ENCODE measurements around the gene KLHDC3. TPM values are rescaled to one million over a fixed set of nuclear protein-coding genes. Genes with fewer than 3 reads are reported as not detected.

Gene KLHDC3
- total and polyA plus RNA-seq, 2 of the 13 experiments (the other 11 are each of a cell fraction or from before 2014, with no cell fraction given) = 78.3 to 91.5 TPM

DNA sequence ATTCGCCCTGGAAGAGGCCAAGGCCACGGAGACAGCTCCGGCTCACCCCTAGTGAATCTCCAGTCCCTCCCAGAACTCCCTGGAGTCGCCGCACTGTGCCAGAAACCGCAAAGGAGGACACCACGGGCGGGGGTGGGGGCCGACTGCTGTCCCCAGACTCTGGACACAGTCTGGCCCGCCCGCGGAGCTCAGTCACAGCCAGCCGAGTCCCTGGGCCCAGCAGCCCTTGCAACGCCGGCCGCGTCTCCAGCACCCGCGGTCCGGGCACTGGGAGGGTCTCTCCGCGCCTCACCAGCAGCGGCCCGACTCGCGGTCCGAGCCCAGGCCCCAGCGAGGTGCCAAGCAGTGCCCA is 35.6 kb upstream of the KLHDC3 start (continued):
- TF ChIP-seq, protein P1, sequence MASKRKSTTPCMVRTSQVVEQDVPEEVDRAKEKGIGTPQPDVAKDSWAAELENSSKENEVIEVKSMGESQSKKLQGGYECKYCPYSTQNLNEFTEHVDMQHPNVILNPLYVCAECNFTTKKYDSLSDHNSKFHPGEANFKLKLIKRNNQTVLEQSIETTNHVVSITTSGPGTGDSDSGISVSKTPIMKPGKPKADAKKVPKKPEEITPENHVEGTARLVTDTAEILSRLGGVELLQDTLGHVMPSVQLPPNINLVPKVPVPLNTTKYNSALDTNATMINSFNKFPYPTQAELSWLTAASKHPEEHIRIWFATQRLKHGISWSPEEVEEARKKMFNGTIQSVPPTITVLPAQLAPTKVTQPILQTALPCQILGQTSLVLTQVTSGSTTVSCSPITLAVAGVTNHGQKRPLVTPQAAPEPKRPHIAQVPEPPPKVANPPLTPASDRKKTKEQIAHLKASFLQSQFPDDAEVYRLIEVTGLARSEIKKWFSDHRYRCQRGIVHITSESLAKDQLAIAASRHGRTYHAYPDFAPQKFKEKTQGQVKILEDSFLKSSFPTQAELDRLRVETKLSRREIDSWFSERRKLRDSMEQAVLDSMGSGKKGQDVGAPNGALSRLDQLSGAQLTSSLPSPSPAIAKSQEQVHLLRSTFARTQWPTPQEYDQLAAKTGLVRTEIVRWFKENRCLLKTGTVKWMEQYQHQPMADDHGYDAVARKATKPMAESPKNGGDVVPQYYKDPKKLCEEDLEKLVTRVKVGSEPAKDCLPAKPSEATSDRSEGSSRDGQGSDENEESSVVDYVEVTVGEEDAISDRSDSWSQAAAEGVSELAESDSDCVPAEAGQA (IDR thresholded peaks at IDR 0.05; ENCODE audit: low read depth) = no peak
- TF ChIP-seq, protein P1 (CRISPR knock-in tag; IDR thresholded peaks at IDR 0.05; ENCODE audit: borderline replicate concordance) = peak; percentile 63; the same call in 1 of the 2 replicates
- TF ChIP-seq ZNF274 (CRISPR knock-in tag; IDR thresholded peaks at IDR 0.05) = no peak
- no peak for TF ChIP-seq NBN (conservative IDR thresholded peaks at IDR 0.05)
- TF ChIP-seq ZSCAN29 (CRISPR knock-in tag; conservative IDR thresholded peaks at IDR 0.05) = no peak
- TF ChIP-seq MXI1 (IDR thresholded peaks at IDR 0.05; ENCODE audit: borderline replicate concordance, low read depth, low read length) = no peak
- TF ChIP-seq, protein P2, sequence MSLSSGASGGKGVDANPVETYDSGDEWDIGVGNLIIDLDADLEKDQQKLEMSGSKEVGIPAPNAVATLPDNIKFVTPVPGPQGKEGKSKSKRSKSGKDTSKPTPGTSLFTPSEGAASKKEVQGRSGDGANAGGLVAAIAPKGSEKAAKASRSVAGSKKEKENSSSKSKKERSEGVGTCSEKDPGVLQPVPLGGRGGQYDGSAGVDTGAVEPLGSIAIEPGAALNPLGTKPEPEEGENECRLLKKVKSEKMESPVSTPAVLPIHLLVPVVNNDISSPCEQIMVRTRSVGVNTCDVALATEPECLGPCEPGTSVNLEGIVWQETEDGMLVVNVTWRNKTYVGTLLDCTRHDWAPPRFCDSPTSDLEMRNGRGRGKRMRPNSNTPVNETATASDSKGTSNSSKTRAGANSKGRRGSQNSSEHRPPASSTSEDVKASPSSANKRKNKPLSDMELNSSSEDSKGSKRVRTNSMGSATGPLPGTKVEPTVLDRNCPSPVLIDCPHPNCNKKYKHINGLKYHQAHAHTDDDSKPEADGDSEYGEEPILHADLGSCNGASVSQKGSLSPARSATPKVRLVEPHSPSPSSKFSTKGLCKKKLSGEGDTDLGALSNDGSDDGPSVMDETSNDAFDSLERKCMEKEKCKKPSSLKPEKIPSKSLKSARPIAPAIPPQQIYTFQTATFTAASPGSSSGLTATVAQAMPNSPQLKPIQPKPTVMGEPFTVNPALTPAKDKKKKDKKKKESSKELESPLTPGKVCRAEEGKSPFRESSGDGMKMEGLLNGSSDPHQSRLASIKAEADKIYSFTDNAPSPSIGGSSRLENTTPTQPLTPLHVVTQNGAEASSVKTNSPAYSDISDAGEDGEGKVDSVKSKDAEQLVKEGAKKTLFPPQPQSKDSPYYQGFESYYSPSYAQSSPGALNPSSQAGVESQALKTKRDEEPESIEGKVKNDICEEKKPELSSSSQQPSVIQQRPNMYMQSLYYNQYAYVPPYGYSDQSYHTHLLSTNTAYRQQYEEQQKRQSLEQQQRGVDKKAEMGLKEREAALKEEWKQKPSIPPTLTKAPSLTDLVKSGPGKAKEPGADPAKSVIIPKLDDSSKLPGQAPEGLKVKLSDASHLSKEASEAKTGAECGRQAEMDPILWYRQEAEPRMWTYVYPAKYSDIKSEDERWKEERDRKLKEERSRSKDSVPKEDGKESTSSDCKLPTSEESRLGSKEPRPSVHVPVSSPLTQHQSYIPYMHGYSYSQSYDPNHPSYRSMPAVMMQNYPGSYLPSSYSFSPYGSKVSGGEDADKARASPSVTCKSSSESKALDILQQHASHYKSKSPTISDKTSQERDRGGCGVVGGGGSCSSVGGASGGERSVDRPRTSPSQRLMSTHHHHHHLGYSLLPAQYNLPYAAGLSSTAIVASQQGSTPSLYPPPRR (CRISPR knock-in tag; IDR thresholded peaks at IDR 0.05; ENCODE audit: borderline replicate concordance) = peak; percentile 25; the same call in 1 of the 2 replicates
- peak; percentile 90; the same call in 1 of the 2 replicates for TF ChIP-seq ZNF546 (CRISPR knock-in tag; conservative IDR thresholded peaks at IDR 0.05)
- TF ChIP-seq STAG1 (CRISPR knock-in tag; IDR thresholded peaks at IDR 0.05) = 0 out of 2 replicates have a peak, but pooled peaks have one; percentile 6
- TF ChIP-seq, protein P3, sequence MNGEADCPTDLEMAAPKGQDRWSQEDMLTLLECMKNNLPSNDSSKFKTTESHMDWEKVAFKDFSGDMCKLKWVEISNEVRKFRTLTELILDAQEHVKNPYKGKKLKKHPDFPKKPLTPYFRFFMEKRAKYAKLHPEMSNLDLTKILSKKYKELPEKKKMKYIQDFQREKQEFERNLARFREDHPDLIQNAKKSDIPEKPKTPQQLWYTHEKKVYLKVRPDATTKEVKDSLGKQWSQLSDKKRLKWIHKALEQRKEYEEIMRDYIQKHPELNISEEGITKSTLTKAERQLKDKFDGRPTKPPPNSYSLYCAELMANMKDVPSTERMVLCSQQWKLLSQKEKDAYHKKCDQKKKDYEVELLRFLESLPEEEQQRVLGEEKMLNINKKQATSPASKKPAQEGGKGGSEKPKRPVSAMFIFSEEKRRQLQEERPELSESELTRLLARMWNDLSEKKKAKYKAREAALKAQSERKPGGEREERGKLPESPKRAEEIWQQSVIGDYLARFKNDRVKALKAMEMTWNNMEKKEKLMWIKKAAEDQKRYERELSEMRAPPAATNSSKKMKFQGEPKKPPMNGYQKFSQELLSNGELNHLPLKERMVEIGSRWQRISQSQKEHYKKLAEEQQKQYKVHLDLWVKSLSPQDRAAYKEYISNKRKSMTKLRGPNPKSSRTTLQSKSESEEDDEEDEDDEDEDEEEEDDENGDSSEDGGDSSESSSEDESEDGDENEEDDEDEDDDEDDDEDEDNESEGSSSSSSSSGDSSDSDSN (CRISPR knock-in tag; IDR thresholded peaks at IDR 0.05) = peak; percentile 97
- TF ChIP-seq NR2F2 (IDR thresholded peaks at IDR 0.05; ENCODE audit: borderline replicate concordance, low read depth) = peak; percentile 11; the same call in 1 of the 2 replicates
- peak; percentile 80; the same call in 1 of the 2 replicates for TF ChIP-seq ZSCAN20 (CRISPR knock-in tag; IDR thresholded peaks at IDR 0.05; ENCODE audit: borderline replicate concordance)
- TF ChIP-seq ESRRA (CRISPR knock-in tag; IDR thresholded peaks at IDR 0.05; ENCODE audit: low read depth) = no peak; the same call in 1 of the 2 replicates
- no peak for TF ChIP-seq CENPX (CRISPR knock-in tag; IDR thresholded peaks at IDR 0.05)
